SKM-1 (cell line): Measurements from ENCODE around the gene LRRC4B.
"Not testable (repeated sequence)": the region's sequence is repeated elsewhere in the genome, so short reads cannot be mapped to it uniquely, and the experiment has no call there.

ENCODE experiments used
- DNase-seq: peaks from one replicate; lab custom pipeline; 2025; ENCODE audit not compliant: unreplicated experiment; lab: John Stamatoyannopoulos, UW

LRRC4B gene

DNA sequence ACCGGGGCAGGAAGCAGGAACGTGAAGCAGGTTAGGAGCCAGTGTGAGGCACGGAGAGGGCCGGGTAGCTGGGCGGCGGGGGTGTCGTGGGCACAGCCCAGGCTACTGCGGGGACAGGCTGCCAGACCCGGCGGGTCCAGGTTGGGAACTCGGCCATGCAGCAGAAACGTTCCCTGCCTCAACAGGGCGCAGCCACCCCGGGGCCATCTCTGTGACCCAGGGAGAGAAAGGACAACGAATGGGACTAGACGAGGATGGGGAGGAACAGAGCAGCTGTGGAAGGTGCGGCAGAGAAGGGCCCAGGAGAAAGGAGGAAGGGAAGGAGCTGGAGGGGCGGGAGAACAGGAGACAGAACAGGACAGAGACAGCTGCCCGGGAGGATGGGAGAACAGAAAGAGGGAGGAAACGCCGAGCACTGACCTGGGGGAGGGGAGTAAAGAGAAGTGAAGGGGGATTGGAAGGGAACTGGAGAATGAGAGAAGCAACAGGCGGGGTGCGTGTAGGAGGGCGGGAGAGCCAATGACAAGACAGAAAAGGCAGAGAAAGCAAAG, 78.7 kb downstream of the LRRC4B start:
- no peak for DNase-seq

DNA sequence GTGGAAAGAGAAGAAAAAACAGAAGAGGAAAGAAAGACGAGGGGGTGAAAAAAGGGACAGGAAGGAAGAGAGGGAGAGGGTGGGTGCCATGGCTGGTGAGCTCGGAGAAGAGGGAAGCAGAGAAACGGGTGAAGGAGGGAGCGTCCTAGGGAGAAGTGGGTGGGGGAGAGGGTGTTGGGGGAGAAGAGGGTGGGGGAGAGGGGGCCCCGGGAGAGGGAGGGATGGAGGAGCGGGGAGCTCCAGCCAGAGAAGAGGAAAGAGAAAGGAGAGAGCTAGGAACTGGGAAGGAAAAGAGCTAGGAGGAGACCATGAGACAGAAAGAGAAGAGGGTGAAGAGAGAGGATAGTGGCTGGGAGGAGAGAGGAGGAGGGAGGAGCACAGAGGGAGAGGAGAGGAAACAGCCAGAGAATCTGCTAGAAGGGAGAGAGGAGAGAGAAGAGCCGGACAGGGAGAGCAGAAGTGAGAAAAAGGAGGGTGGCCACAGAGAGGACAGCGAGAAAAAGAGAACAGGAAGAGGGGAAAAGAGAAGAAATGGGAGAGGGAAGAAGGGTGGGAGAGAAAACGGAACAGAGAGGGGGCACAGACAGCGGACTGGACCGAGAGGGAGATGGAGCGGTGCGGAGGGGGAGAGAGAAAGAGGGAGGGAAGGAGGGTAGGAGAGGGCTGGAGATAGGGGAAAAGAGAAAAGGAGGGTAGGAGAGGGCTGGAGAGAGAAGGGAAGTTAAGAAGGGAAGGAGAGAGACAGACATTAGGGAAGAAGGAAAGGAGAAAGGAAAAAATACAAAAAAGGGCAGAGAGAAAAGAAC, 79.6 kb downstream of the LRRC4B start:
- DNase-seq = no peak

DNA sequence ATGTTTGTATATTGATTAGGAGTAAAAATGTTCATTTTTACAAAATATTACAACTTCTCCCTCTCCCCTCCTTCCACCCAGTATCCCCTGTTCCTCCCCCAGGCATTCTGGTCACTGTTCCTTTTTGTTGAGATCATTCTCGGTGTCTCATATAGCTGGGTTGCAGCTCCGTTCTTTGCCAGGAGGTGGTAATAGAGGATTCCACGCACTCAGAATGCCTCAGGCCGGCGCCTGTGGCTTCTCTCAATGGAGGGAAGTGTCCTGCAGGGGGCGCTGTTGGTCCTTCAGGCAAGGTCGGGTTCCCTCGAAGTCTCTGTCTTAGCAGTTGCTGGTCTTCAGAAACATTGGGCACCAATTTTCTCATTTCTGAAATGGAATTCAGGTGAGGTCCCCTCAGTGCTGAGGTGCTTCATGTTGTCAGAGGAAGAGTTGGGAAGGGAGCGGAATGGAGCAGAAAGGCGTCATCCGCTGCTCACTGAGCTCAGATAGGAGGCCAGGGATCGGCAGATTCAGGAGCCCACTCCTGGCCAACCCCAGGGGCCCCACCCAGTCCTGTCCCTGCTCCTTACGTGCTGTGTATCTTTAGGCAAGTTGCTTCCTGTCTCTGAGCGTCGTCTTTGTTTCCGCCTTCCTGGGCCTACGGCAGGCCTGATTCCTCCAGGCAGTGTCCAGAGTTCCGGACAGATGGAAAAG, 81.3 kb downstream of the LRRC4B start:
- no peak for DNase-seq

DNA sequence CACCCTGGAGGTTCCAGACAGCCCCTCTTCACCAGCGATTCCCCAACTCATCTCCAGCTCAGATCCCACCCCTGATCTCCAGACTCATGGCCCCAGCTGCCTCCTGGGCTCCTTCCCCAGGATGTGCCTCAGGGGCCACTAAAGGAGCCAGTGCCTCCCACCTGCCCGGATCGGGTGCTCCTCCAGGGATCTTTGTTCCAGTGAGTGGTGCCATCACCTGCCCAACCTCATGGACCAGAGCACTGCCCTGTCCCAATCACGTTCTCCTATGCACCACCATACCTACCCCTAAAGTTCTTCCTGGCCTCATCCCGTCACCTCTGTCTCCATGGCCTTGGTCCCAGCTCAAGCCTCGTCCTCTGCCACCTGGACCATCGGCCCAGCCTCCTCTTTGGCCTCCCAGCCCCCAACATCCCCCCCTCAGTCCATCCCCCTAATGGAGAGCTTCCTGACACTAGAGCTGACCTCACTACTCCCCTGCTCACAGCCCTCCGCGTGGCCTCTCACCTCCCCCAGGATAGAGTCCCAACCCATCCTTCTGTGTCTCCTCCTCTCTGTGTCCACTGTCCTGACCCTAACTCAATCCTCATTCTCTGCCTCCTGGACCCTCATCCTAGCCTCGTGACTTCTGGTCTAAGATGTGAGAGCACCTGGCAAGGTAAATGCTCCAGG, 82.8 kb downstream of the LRRC4B start:
- no peak for DNase-seq

DNA sequence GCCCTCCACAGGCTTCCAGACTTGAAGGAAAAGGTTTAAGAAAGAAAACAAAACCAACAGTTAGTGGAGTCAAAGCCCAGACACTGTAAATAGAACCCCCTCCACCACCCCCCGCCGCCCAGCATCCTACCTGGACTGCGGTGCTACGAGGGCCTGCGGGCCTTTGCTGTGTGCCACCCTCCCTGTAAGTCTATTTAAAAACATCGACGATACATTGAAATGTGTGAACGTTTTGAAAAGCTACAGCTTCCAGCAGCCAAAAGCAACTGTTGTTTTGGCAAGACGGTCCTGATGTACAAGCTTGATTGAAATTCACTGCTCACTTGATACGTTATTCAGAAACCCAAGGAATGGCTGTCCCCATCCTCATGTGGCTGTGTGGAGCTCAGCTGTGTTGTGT, 85.3 kb downstream of the LRRC4B start:
- no peak for DNase-seq

DNA sequence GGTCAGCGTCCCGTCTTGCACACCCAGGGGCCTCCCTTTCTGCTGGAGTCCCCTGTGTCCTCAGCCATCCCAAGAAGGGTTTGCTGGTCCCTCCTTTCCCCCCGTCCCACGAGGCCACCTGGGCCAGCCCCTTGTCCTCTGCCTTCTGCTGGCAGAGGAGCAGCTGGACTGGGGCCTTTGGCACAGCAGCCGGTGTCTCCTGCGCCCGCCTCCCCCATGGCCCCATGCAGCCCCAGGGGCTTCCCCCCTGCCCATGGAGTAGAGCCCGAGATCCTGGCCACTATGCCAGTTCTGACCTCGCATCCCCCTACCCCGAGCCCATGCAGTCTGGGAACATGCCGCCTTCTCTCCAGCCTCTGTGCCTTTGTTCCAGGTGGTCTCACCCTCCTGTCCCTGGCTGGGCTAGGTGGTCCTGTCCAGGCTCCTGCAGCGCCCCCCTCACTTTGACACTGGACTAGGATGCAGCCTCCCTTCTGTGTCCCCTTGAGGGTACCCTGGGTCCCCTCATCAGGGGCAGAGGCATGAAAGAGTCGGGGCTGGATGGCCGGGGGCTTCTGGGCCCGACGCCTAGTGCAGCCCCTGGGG, 85.9 kb downstream of the LRRC4B start:
- DNase-seq = no peak

DNA sequence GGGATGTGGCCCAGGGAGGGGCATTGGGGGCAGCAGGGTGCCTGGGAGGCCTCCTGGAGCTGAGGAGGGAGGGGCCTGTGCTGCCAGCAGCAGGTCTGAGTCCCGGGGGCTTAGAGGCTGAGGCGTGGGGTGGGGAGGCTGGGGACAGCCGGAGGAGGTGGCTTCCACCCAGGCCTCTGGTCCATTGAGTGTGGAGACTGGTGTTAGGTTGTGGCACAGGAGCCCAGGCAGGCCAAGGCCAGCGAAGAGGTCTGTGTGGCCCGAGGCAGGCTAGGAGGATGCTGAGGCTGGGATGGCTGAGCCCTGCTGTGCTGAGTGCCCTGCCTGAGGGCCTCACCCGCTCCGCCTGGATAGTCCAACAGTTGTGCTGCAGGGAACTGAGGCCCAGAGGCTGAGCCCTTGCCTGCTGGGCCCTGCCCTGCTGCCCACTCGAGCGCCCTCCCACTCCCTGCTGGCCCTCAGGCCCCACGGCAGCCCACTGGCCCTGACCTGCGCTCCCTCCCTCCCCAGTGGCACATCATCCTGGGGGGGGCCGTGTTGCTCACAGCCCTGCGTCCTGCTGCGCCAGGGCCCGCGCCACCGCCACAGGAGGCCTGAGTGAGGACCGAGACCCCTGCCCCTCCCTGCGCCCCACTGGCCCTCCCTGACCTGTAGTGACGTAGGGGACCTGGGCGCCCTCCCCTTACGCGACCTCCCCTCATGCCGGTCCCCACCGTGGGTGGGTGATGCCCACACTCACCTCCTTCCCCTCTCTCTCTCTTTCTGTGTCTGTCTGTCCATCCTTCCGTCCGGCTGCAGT, 86.7 kb downstream of the LRRC4B start:
- no peak for DNase-seq

DNA sequence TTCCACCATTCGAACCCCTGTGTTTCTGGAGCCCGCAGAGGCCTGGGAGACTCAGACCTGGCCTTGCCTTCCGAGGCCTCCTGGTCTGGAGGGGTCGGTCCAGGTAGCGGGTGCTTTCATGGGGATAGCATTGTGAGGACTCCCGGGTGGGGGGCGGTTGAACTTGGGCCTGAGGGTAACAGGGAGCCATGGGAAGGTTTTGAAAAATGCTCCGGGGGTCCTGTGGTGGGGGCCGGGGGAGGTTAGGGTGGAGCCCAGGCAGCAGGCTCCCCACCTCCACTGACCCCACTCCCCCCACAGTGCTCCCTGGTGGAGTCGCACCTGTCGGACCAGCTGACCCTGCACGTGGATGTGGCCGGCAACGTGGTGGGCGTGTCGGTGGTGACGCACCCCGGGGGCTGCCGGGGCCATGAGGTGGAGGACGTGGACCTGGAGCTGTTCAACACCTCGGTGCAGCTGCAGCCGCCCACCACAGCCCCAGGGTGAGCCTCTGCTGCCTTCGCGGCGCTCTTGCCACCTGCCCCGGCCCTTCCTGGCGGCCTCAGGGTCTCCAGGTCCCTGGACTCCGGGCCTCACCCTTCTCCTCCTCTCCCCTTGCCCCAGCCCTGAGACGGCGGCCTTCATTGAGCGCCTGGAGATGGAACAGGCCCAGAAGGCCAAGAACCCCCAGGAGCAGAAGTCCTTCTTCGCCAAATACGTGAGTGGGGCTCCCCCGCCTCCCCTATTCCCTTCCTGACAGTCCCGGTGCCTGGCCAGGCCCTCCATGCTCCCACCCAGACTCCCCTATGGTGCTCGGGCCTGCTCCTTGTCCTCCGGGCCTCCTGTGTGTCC, 87.7 kb downstream of the LRRC4B start:
- no peak for DNase-seq

DNA sequence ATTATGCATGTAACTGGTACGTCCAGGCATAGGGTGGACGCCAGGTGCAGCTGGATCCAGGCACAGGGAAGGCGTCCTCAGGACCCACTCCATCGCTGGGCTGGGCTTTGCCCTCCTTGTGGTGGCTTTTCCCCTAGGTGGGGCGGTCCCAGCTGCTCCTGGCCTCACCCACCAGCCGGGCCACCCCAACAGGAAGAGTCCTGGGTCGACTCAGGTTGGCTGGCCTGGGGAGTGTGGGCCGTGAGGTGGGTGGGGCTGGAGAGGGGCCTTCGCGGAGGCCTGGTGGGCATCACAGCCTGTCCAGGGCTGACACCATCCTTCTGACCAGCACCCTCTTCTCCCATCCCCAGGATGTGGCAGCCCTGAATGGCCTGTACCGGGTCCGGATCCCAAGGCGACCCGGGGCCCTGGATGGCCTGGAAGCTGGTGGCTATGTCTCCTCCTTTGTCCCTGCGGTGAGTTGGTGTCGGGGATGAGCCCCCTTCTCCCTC, 88.4 kb downstream of the LRRC4B start:
- DNase-seq = no peak

DNA sequence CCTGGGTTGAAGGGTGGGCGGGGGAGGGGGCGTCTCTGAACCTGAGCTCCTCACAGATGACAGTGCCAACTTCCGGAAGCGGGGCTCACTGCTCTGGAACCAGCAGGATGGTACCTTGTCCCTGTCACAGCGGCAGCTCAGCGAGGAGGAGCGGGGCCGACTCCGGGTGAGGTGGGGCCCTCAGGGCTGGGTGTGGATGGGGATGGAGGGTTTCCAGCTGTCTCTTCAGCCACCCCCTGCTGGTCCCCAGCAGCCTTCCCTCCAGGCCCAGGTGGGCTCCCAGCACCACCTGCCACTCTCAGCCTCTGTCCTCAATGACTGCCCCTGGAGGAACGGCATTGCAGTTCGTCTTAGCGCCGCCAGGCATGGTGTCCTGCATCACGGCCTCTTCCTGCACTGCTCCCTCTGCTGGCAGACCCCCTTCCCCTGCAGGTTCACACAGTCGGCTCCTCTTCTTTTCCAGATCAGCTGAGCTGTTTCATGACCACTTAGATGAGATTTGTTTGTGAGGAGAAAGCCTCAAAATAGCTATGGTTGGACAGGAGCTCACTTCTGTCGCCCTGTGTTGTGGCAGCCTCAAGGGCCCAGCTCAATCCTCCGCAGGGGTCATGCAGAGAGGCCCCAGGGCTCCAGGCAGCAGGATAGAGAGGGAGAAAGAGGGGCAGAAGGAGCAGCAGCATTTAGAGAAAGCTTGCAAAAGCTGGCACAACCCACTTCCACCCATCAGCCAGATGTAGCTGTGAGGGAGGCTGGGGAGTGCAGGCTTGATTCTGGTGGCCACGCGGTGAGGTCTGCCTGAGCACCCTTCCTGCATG, 89.1 kb downstream of the LRRC4B start:
- no peak for DNase-seq

DNA sequence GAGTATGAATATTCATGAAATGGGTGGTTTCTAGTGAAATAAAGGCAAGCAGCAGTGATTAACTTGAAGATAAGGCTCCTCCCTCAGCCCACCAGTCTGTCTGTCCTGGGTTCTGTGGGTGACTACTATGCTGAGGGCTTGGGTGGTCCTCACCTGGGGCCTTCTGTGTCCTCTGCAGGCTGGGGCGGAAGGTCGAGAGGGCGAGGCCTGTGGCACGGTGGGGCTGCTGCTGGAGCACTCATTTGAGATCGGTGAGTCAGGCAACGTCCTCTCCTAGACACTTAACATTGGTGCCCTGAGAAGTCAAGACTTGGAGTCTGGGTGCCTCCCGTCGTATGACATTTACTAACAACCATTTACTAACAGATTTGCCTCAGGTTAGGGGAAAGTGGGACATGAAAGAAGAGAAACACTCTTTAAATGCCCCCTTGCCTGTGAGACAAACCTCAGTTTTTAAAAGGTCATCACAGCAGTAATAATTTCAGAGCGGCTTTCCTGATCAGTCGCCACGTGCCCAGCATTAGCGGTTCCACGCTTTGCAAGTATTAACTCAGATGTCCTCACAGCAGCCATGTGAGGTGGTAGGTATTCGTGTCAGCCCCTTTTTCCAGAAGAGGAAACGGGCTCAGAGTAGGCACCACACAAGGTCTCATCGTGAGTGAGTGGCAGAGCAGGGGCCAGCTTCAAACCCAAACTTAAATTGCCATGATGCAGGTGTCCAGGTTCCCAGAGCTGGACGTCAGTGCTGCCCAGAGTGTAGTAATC, 90.3 kb downstream of the LRRC4B start:
- no peak for DNase-seq

DNA sequence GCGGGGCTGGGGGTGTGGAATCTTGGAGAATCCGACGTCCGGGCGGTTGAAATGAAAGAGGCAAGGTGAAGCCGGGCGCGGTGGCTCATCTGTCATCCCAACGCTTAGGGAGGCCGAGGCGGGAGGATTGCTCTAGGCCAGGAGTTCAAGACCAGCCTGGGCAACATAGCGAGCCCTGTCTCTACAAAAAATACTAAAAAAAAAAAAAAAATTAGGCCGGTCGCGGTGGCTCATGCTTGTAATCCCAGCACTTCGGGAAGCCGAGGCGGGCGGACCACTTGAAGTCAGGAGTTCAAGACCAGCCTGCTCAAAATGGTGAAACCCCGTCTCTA, 91.4 kb downstream of the LRRC4B start:
- no peak for DNase-seq

DNA sequence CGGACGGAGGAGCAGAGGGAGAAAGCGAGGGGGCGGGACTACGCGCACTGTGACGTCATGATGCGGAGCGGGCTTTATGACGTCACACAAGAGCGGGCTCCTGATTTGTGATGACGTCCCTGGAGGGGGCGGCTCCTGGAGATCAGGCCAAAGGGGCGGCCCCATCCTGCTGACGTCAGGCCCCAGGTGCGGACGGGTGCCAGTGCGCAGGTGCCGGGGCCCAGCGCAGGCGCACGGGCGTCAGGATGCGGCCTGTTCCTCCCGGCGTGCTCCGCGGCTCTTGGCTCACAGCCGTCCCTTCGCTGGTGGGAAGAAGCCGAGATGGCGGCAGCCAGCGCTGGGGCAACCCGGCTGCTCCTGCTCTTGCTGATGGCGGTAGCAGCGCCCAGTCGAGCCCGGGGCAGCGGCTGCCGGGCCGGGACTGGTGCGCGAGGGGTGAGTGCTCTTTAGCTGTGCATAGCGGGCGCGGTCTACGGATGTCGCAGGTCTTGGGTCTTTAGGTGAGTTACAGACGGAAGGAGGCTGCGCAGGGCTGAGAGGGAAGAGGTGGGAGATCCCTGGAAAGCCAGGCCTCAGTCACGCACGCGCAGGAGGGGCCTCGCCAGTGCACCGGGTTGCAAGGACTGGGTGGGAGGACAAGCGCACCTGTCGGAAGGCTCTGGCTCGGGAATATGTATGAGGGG, 91.9 kb downstream of the LRRC4B start, which contains the start of the genes EMC10 and GARIN5A:
Gene EMC10, plus strand, starts transcription at position 284 of the 683 bp plus-strand sequence. Its CDS starts 38 bp downstream, at position 322.
Gene GARIN5A, minus strand, starts transcription at position 625 of the 683 bp plus-strand sequence. Its CDS starts 460 bp downstream, at position 165.
- peak; percentile 31 for DNase-seq

DNA sequence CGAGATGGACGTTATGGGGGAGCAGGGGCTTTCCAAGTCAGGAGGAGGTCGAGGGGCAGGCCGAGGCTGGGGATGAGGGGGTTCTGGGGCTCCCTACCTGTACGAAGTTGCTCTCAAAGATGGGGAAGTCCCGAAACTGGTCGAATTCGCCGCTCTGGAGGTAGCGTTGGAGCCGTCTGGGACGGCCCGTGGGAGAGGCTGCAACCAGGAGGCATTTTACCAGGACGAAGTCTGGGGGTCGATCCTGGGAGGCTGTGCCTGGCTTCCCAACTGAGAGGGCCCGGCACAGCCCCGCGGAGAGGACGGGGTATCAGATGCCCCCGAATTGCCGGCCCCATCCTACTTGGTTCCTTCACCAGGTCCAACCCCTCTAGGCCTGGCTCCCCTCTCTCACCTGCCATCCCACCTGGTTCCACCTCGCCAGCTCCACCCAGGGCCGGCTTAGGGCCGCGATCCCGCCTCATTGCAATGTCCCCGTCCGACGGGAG, 92.5 kb downstream of the LRRC4B start:
- no peak for DNase-seq

DNA sequence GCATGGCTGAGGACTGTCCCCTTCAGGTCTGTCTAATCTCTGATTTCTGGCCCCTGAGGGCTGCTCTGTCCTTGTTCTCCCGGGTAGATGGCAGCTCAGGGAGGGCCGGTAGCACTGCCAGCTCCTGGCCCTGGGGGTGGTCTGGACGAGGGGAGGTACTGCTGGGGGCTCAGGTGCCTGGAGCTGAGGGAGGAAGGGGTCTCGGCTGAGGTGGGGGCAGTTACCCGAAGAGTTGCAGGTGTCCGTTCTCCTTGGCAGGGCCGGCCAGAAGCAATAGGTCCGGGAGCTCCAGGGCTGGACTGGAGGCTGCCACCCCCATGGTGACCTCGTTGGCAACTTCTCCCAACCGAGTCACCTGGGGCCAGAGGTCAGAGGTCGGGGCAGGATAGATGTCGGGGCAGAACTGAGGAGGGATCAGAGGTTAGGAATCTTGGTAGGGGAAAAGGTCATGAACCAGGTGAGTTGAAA, 93.1 kb downstream of the LRRC4B start:
- DNase-seq = no peak

DNA sequence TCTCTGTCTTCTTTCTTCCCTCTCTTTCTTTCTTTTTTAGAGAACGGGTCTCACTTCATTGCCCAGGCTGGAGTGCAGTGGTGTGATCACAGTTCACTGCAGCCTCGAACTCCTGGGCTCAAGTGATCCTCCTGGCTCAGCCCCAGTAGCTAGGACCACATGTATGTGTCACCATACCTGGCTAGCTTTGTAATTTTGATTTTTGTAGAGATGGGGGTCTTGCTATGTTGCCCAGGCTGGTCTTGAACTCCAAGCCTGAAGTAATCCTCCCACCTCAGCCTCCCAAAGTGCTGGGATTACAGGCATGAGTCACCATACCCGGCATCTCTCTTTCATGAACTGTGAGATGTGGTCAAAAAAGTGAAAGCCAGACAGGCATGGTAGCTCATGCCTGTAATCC, 94.9 kb downstream of the LRRC4B start:
- DNase-seq = not testable (repeated sequence)

DNA sequence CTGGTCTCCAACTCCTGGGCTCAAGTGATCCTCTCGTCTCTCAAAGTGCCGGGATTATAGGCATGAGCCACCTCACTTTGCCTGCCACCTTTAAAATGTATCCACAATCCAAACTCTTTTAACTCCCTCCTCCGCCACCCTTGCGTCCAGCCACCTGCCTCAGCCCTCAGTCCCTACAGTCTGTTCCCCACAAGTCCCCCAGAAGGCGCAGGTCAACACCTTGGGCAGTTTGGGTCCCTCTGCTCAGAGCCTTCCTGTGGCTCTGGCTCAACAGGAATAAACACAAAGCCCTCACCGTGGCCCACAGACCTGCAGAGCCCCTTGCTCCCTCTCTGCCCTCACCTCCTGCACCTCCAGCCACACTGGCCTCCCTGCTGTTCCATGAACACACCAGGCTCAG, 99.4 kb downstream of the LRRC4B start:
- no peak for DNase-seq
